K562 (cell line): ENCODE data around the gene SHISA4. TPM values are rescaled to one million over a fixed set of nuclear protein-coding genes. Genes with fewer than 3 reads are reported as not detected.

ENCODE experiments used
- DDX20 ChIP-seq: fragments of 450-650 bp; IDR thresholded peaks from 2 replicates; pipeline ENCODE4 v1.6.1; 2016; ENCODE audit warnings: missing genetic modification characterization, low read depth, mild to moderate bottlenecking, missing compliant biosample characterization, moderate library complexity
- EHMT2 ChIP-seq: fragments of 450-650 bp; IDR thresholded peaks from 2 replicates; pipeline ENCODE4 v1.6.1; 2018; ENCODE audit warnings: antibody characterized with exemption
- JUND ChIP-seq, 2 experiments: IDR thresholded peaks; 2 replicates in 1 of 2; 3 replicates in 1 of 2; pipeline ENCODE4 v1.6.1; 2011; ENCODE audit warnings: borderline replicate concordance in 2 of 2, low read depth in 2 of 2, low read length in 2 of 2, improper control_type of control experiment in 1 of 2, missing biosample characterization in 1 of 2, missing genetic modification characterization in 1 of 2, missing genetic modification reagents in 1 of 2
- L3MBTL2 ChIP-seq: fragments of 450-650 bp; IDR thresholded peaks from 2 replicates; pipeline ENCODE4 v1.6.1; 2016; ENCODE audit warnings: mild to moderate bottlenecking, moderate library complexity
- OTX1 ChIP-seq: fragments of 450-650 bp; formaldehyde crosslinking; IDR thresholded peaks from 2 replicates; pipeline ENCODE4 v1.4.0; 2022; ENCODE audit warnings: mild to moderate bottlenecking
- RFX7 ChIP-seq: fragments of 250-450 bp; sonication (Bioruptor Pico); IDR thresholded peaks from 2 replicates; pipeline ENCODE4 v1.5.1; 2021; ENCODE audit warnings: mild to moderate bottlenecking
- SMARCA4 ChIP-seq: fragments of 450-650 bp; IDR thresholded peaks from 2 replicates; pipeline ENCODE4 v1.6.1; 2016
- SNRNP70 ChIP-seq: fragments of 200-400 bp; formaldehyde crosslinking; optimal IDR thresholded peaks from 2 replicates; pipeline ENCODE3; 2017; ENCODE audit warnings: low read depth, low read length
- YY1 ChIP-seq, 3 experiments: IDR thresholded peaks; 2 replicates each; pipeline ENCODE4 v1.6.1; 2011; ENCODE audit warnings: low read length in 2 of 3, mild to moderate bottlenecking in 2 of 3, moderate library complexity in 2 of 3, borderline replicate concordance in 1 of 3, control low read depth in 1 of 3, low read depth in 1 of 3; ENCODE audit not compliant: insufficient read depth in 3 of 3, insufficient replicate concordance in 2 of 3, control insufficient read depth in 1 of 3, insufficient read length in 1 of 3; ENCODE audit errors: extremely low read depth in 1 of 3
- ZNF184 ChIP-seq: sonication (generic); formaldehyde crosslinking; IDR thresholded peaks from 2 replicates; pipeline ENCODE4 v1.5.0; 2020; ENCODE audit warnings: missing genetic modification reagents
- ZNF263 ChIP-seq: sonication (generic); formaldehyde crosslinking; IDR thresholded peaks from 2 replicates; pipeline ENCODE4 v1.8.0; 2022; ENCODE audit warnings: mild to moderate bottlenecking, missing genetic modification reagents, borderline replicate concordance
- polyA plus RNA-seq, 8 experiments: library from polyadenylated mRNA; depleted of rRNA in 4 of 8; stranded (reverse) in 5 of 8; unstranded in 3 of 8; fragments of >200 nt; fragmentation: Nextera tagmentation in 2 of 8; fragmentation: Illumina TruSeq in 1 of 8; extraction: Ambion mirVana in 2 of 8; extraction: Trizol in 1 of 8; gene quantifications; 2 replicates each; pipeline versions ENCODE4 v1.2.1 to v1.2.3, GENCODE V29; 2011 to 2014; ENCODE audit warnings: inconsistent platforms in 1 of 8, missing spikeins in 1 of 8
- total RNA-seq, 7 experiments: library from RNA; depleted of rRNA in 6 of 7; stranded (reverse); fragments of >200 nt in 6 of 7; fragmentation: Illumina TruSeq in 2 of 7; extraction: Trizol in 2 of 7; gene quantifications; 2 replicates each; pipeline versions ENCODE4 v1.2.1 to v1.2.3, GENCODE V29; 2011 to 2021; ENCODE audit warnings: low replicate concordance in 1 of 7
- TF ChIP-seq, protein P1 (sequence below): fragments of 450-650 bp; IDR thresholded peaks from 2 replicates; pipeline ENCODE4 v1.6.1; 2016; ENCODE audit warnings: low read depth
- TF ChIP-seq, protein P2 (sequence below): fragments of 250-450 bp; sonication (Bioruptor Pico); IDR thresholded peaks from 2 replicates; pipeline ENCODE4 v1.5.0; 2021
- TF ChIP-seq, protein P3 (sequence below), 2 experiments: fragments of 450-650 bp in 1 of 2; sonication (generic) in 1 of 2; formaldehyde crosslinking in 1 of 2; IDR thresholded peaks in 1 of 2; conservative IDR thresholded peaks in 1 of 2; 2 replicates each; pipeline versions ENCODE4 v1.6.1 to v1.8.1; 2016 to 2023; ENCODE audit warnings: mild to moderate bottlenecking in 2 of 2, moderate library complexity in 2 of 2, inconsistent platforms in 1 of 2, missing genetic modification reagents in 1 of 2
- TF ChIP-seq, protein P4 (sequence below): fragments of 450-650 bp; formaldehyde crosslinking; IDR thresholded peaks from 2 replicates; pipeline ENCODE4 v1.4.0; 2020; ENCODE audit warnings: mild to moderate bottlenecking, moderate library complexity

Gene SHISA4
- total and polyA plus RNA-seq, 9 of the 15 experiments (the other 6 are each of a cell fraction or from before 2014, with no cell fraction given), result 0.15 to 0.95 (median 0.68) TPM; not detected in 2

DNA sequence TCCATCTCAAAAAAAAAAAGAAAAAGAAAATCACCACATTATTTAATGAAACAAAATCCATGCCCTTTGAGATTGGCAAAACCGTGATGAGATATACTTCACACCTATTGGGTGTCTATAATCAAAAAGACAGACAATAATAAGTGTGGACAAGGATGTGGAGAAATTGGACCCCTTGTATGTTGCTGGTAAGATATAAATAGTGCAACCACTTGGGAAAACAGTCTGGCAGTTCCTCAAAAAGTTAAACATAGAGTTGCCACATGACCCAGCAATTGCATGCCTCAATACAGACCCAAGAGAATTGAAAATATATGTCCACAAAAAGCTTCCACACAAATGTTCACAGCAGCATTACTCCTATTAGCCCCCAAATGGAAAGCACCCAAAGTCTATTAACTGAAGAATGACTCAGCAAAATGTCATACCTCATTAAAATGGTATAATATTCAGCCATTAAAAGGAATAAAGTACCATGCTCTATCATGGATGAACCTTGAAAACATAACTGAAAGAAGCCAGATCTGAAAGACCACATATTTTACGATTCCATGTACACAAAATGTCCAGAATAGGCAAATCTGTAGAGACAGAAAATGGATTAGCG, 33.4 kb downstream of the SHISA4 start (continued):
- TF ChIP-seq, protein P1, sequence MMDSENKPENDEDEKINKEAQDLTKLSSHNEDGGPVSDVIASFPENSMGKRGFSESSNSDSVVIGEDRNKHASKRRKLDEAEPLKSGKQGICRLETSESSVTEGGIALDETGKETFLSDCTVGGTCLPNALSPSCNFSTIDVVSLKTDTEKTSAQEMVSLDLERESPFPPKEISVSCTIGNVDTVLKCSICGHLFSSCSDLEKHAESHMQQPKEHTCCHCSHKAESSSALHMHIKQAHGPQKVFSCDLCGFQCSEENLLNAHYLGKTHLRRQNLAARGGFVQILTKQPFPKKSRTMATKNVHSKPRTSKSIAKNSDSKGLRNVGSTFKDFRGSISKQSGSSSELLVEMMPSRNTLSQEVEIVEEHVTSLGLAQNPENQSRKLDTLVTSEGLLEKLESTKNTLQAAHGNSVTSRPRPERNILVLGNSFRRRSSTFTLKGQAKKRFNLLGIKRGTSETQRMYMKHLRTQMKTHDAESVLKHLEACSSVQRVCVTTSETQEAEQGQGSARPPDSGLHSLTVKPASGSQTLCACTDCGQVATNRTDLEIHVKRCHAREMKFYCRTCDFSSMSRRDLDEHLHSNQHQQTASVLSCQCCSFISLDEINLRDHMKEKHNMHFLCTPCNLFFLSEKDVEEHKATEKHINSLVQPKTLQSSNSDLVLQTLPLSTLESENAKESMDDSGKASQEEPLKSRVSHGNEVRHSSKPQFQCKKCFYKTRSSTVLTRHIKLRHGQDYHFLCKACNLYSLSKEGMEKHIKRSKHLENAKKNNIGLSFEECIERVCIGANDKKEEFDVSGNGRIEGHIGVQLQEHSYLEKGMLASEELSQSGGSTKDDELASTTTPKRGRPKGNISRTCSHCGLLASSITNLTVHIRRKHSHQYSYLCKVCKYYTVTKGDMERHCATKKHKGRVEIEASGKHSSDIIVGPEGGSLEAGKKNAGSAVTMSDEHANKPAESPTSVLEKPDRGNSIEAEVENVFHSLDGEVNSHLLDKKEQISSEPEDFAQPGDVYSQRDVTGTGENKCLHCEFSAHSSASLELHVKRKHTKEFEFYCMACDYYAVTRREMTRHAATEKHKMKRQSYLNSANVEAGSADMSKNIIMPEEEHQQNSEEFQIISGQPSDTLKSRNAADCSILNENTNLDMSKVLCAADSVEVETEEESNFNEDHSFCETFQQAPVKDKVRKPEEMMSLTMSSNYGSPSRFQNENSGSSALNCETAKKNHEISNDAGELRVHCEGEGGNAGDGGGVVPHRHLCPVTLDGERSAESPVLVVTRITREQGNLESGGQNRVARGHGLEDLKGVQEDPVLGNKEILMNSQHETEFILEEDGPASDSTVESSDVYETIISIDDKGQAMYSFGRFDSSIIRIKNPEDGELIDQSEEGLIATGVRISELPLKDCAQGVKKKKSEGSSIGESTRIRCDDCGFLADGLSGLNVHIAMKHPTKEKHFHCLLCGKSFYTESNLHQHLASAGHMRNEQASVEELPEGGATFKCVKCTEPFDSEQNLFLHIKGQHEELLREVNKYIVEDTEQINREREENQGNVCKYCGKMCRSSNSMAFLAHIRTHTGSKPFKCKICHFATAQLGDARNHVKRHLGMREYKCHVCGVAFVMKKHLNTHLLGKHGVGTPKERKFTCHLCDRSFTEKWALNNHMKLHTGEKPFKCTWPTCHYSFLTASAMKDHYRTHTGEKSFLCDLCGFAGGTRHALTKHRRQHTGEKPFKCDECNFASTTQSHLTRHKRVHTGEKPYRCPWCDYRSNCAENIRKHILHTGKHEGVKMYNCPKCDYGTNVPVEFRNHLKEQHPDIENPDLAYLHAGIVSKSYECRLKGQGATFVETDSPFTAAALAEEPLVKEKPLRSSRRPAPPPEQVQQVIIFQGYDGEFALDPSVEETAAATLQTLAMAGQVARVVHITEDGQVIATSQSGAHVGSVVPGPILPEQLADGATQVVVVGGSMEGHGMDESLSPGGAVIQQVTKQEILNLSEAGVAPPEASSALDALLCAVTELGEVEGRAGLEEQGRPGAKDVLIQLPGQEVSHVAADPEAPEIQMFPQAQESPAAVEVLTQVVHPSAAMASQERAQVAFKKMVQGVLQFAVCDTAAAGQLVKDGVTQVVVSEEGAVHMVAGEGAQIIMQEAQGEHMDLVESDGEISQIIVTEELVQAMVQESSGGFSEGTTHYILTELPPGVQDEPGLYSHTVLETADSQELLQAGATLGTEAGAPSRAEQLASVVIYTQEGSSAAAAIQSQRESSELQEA, result no peak
- TF ChIP-seq, protein P2, sequence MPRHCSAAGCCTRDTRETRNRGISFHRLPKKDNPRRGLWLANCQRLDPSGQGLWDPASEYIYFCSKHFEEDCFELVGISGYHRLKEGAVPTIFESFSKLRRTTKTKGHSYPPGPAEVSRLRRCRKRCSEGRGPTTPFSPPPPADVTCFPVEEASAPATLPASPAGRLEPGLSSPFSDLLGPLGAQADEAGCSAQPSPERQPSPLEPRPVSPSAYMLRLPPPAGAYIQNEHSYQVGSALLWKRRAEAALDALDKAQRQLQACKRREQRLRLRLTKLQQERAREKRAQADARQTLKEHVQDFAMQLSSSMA (CRISPR knock-in tag), result no peak
- TF ChIP-seq EHMT2 (peak; percentile 29; the same call in 1 of the 2 replicates), ZNF263 (CRISPR knock-in tag) (no peak), RFX7 (CRISPR knock-in tag) (no peak), SNRNP70 (no peak), DDX20 (tag) (no peak), YY1 (IDR thresholded peaks at IDR 0.05; ENCODE audit: borderline replicate concordance in 1 of 3, control insufficient read depth in 1 of 3, extremely low read depth in 1 of 3, insufficient read depth in 3 of 3, insufficient read length in 1 of 3, insufficient replicate concordance in 2 of 3, low read depth in 1 of 3, low read length in 2 of 3) (no peak), JUND (IDR thresholded peaks at IDR 0.05; ENCODE audit: borderline replicate concordance, low read depth, low read length) (0 out of 2 replicates have a peak, but pooled peaks have one; percentile 24), JUND (tag; IDR thresholded peaks at IDR 0.05; ENCODE audit: borderline replicate concordance, low read depth, low read length) (no peak), OTX1 (CRISPR knock-in tag) (no peak), ZNF184 (CRISPR knock-in tag) (no peak), L3MBTL2 (0 out of 2 replicates have a peak, but pooled peaks have one; percentile 25), SMARCA4 (peak; percentile 69; the same call in 1 of the 2 replicates)
- TF ChIP-seq, protein P3, sequence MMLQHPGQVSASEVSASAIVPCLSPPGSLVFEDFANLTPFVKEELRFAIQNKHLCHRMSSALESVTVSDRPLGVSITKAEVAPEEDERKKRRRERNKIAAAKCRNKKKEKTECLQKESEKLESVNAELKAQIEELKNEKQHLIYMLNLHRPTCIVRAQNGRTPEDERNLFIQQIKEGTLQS (IDR thresholded peaks at IDR 0.05), result peak; percentile 17; the same call in 1 of the 2 replicates
- TF ChIP-seq, protein P3 (CRISPR knock-in tag; conservative IDR thresholded peaks at IDR 0.05), result no peak
- TF ChIP-seq, protein P4, sequence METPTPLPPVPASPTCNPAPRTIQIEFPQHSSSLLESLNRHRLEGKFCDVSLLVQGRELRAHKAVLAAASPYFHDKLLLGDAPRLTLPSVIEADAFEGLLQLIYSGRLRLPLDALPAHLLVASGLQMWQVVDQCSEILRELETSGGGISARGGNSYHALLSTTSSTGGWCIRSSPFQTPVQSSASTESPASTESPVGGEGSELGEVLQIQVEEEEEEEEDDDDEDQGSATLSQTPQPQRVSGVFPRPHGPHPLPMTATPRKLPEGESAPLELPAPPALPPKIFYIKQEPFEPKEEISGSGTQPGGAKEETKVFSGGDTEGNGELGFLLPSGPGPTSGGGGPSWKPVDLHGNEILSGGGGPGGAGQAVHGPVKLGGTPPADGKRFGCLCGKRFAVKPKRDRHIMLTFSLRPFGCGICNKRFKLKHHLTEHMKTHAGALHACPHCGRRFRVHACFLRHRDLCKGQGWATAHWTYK (CRISPR knock-in tag), result no peak
